ENCODE data around the gene IL31RA. TPM values are rescaled to one million over a fixed set of nuclear protein-coding genes. Genes with fewer than 3 reads are reported as not detected.

IL31RA gene
- total RNA-seq, 1 experiment from 2014 or later = 0.18 TPM

DNA sequence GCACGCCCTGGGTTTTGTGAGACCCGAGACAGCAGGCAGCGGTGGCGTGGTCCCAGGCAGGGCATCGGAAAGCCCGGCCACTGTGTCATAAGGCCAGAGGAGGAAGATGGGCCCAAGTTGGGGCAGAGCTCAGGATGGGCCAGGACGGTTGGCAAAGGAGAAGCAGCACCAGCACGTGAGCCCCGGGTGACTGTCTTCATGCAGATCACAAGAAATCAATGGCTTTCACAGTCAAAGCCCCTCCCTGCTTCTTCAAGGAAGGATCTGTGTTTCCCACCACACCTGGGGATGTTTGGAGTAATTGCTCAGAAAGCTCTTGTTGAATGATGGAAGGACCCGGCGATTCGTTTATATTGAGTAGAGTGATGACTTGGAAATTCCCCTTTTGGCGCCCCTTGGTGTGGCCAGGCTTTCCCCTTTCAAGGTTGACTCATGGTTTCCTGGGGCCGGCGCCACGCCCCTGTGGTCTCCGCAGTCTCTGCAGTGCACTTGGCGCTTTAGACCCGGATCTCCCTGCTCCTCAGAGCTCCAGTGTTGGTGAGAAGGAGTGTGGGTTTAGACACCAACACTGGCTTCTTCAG lies 52.1 kb downstream of the IL31RA start:
- H3K9me3 ChIP-seq (replicated peaks) = no peaks in the 10 kb centered on the region
- no peak for DNase-seq
- H3K27ac ChIP-seq = no peak overlapping the region
- no peaks in the 10 kb centered on the region for H3K36me3 ChIP-seq
- H3K4me3 ChIP-seq = no peak overlapping the region
- H3K27me3 ChIP-seq = no peaks in the 10 kb centered on the region
- no peaks in the 10 kb centered on the region for H3K4me1 ChIP-seq

DNA sequence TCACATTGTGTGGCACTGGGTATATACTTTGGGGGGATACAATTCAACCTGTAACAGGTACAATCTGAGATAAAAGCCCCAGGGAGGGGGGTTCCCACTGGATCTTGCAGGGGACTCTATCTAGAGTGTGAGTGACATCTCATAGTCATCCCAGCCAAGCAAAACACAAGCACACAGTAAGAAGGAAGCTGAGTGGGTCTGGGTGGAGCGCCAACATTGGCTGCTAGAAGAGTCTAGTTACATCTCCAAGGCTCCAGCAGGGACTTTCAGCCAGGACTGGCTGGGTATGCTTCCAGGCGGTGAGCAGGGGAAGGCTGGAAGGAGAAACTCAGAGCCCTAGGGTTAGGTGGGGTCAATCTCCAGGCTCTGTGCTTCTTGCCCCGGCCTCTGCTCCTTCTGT lies 53.0 kb downstream of the IL31RA start:
- no peaks in the 10 kb centered on the region for H3K36me3 ChIP-seq
- no peak for DNase-seq
- H3K4me1 ChIP-seq = no peaks in the 10 kb centered on the region

DNA sequence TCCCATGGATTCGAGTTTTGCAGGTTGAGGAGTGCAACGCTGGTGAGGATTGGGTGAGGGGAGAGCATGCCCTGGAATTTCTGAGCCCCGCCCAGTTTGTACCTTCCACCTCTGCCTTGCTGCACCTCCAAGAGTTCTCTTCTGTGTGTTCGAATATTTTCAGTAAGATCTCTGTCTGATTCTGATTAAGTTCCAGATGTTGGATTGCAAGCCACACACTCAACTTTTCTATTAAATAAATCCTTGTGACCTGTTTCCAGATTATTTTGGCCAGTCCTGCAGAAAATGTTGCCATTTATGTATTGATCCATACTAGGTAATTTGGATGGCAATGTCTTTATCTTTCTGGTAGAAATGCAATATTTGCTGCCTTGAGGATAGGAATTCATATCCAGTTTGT lies 54.1 kb downstream of the IL31RA start:
- Histone ChIP-seq H3K27ac (no peak overlapping the region), H3K27me3 (no peaks in the 10 kb centered on the region), H3K4me1 (no peaks in the 10 kb centered on the region), H3K9me3 (replicated peaks) (no peaks in the 10 kb centered on the region), H3K4me3 (no peak overlapping the region), H3K36me3 (no peaks in the 10 kb centered on the region)
- no peak for DNase-seq

More for the DNA sequence above, 53.0 kb downstream of the IL31RA start:
- Histone ChIP-seq H3K4me3 (no peak overlapping the region), H3K27ac (no peak overlapping the region), H3K9me3 (replicated peaks) (no peaks in the 10 kb centered on the region), H3K27me3 (no peaks in the 10 kb centered on the region)

DNA sequence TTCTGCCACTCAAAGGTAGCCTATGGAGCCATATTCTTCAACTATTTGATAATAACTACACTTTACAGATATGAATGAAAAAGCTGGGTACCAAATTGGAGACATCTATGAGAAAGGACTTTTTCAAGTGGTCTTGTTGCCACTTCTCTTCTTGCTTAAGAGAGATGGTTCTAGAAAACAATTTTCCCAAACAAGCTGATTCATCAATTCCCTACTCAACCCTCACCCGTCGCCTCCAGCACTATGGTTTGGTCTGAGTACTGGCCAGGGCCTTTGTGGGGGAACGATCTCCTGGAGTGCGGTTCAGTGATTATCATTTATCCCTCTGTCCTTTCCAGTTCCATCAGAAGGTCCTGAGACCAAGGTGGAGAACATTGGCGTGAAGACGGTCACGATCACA lies 56.8 kb downstream of the IL31RA start:
- H3K36me3 ChIP-seq = no peaks in the 10 kb centered on the region
- no peaks in the 10 kb centered on the region for H3K4me1 ChIP-seq
- no peaks in the 10 kb centered on the region for H3K27me3 ChIP-seq
- H3K9me3 ChIP-seq (replicated peaks) = no peaks in the 10 kb centered on the region
- no peak for DNase-seq
- no peak overlapping the region for H3K27ac ChIP-seq
- no peak overlapping the region for H3K4me3 ChIP-seq

DNA sequence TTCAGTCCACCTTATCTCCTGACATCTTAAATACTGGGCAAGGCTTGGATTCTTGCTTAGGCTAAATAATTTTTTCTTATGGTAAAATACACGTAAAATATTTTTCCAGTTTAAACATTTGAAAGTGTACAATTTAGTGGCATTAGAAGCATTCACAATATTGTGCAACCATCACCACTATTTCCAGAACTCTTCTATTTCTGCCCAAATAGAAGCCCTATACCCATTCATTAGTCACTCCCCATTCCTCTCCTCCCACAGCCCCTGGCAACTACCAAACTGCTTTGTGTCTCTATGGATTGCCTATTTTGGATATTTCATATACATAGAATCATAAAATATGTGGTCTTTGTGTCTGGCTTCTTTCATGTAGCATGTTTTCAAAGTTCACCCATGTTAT lies 57.6 kb downstream of the IL31RA start:
- Histone ChIP-seq H3K4me3 (no peak overlapping the region), H3K9me3 (replicated peaks) (no peaks in the 10 kb centered on the region), H3K4me1 (no peaks in the 10 kb centered on the region), H3K27me3 (no peaks in the 10 kb centered on the region), H3K27ac (no peak overlapping the region), H3K36me3 (no peaks in the 10 kb centered on the region)
- no peak for DNase-seq

DNA sequence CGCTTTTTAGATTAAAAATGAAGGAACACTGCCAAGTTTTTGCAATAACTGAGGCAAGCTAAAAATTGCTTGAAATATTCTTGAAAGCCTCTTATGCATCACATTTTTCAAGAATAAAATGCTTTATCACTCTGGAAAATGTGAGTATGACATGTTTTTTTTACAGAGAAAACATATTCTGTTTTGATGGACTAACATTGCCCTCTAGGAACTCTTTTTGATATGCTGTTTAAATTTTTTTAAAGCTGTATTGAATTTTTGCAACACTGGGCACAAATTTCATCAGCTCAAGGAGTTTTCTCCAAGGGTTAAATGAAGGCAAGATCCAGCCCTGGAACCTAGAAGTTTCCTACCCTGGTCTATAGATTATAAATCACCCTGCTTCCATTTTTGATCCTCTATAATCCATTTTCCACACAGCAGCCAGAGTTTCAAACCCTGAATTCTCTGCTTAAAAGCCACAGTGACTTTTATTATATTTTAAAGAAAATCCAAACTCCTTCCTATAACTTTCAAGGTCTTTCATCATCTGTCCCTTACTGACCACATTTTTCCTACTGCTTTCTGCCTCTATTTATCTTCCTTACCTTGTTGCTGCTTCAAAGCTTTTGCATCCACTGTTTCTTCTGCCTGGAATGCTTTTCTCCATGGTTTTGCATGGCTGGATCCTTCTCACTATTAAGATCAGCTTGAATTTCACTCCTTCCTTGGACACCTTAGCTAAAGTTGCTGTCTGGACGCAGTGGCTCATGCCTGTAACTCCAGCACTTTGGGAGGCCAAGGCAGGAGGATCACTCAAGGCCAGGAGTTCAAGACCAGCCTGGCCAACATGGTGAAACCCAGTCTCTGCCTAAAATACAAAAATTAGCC lies 60.9 kb downstream of the IL31RA start:
- no peaks in the 10 kb centered on the region for H3K27me3 ChIP-seq
- no peaks in the 10 kb centered on the region for H3K9me3 ChIP-seq (replicated peaks)
- H3K4me1 ChIP-seq = no peaks in the 10 kb centered on the region
- no peak overlapping the region for H3K27ac ChIP-seq
- no peak overlapping the region for H3K4me3 ChIP-seq
- no peak for DNase-seq
- H3K36me3 ChIP-seq = no peaks in the 10 kb centered on the region

DNA sequence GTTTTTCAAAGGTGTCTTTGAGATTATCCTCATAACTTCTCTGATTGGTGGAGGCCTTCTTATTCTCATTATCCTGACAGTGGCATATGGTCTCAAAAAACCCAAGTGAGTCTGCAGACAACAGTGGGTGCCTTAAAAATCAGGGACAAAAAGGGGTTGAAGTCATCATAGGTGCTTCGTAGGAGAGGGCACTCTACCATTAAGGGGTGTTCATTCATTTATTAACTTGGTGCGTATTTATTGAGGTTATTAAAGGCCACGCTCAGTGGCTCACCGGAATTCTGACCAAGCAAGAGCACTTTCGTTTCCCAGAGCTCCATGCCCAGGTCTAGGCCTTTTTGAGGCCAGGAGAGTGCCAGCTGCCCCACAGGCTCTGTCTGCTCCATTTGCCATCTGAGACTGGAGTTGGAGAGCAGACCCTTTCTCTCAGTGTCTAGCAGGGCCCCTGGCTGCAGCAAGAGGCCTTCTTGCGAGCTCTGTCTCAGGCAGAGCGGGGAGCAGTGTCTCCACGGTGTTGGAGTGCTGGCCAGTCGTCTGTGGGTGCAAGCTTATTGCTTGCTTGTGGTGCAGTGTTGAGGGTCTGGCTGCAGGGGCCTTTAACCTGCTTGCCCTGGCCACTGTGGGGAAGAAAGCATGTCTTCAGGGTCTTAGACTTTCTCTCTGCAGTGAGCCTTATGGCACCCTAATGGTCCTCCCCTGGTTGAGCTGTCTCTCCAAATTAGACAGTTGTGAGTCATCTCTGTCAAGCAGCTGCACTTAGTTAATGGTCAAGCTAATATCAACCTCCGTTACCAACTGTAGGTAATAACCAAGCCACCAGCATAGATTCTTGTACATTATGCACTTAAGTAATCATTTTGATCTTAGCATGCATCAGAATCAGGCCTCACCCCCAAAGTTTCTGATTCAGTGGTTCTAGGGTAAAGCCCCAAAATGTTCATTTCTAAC lies 62.6 kb downstream of the IL31RA start:
- H3K4me3 ChIP-seq = no peak overlapping the region
- H3K36me3 ChIP-seq = no peaks in the 10 kb centered on the region
- no peaks in the 10 kb centered on the region for H3K27me3 ChIP-seq
- DNase-seq = no peak
- H3K4me1 ChIP-seq = 0 out of 2 replicates have a peak, but pooled peaks cover 3% of the 10 kb centered on the region
- H3K27ac ChIP-seq = no peak overlapping the region
- no peaks in the 10 kb centered on the region for H3K9me3 ChIP-seq (replicated peaks)

DNA sequence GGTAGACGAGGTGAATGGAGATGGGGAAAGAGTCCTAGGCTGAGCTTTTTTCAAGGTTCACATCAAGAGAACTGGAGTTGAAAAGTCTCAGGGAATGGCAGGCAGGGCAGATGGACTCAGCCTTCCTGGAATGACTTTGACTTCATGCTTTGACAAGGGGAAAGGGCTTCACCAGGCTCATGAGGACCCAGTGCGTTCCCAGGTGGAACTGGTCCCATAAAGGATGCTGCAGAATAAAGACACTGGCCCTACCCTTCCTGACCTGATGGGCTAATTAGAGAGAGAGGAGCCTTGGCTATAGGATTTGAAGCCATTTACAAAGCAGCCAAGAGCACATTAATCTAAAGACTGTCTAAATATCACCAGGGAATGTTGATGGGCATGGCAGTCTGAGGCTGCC lies 63.8 kb downstream of the IL31RA start:
- Histone ChIP-seq H3K27me3 (no peaks in the 10 kb centered on the region), H3K36me3 (no peaks in the 10 kb centered on the region), H3K4me3 (no peak overlapping the region), H3K27ac (no peak overlapping the region), H3K4me1 (0 out of 2 replicates have a peak, but pooled peaks cover 3% of the 10 kb centered on the region), H3K9me3 (replicated peaks) (no peaks in the 10 kb centered on the region)
- no peak for DNase-seq

DNA sequence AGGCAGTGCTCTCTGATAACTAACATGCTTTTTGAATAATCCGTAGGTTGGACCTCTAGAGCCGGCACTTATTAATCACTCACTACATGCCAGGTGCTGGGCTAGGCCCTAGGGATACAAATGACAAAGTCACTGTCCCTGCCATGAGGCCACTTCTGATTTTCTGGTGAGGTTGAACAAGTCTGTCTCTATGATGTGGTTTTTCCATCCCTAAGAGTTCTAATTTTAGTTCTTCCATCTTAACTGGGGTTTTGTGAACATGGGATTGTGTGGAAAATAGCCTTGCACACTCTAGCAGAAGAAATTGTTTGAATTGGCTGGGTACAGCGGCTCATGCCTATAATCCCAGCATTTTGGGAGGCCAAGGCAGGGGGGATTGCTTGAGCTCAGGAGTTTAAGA lies 64.6 kb downstream of the IL31RA start:
- no peak overlapping the region for H3K27ac ChIP-seq
- no peaks in the 10 kb centered on the region for H3K27me3 ChIP-seq
- H3K36me3 ChIP-seq = no peaks in the 10 kb centered on the region
- 0 out of 2 replicates have a peak, but pooled peaks cover 3% of the 10 kb centered on the region for H3K4me1 ChIP-seq
- H3K9me3 ChIP-seq (replicated peaks) = no peaks in the 10 kb centered on the region
- no peak for DNase-seq
- H3K4me3 ChIP-seq = no peak overlapping the region

DNA sequence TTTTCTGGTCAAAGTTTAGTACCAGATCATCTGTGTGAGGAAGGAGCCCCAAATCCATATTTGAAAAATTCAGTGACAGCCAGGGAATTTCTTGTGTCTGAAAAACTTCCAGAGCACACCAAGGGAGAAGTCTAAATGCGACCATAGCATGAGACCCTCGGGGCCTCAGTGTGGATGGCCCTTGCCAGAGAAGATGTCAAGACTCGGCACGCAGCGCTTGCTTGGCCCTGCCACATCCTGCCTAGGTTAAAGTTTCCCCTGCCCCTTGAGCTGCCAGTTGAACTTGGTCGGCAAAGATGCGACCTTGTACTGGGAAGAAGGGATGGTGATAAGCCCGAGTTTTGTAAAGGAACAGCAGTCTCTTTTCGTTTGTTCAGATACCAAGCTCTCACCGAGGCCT lies 65.8 kb downstream of the IL31RA start:
- Histone ChIP-seq H3K4me3 (no peak overlapping the region), H3K27ac (no peak overlapping the region), H3K36me3 (no peaks in the 10 kb centered on the region), H3K9me3 (replicated peaks) (no peaks in the 10 kb centered on the region), H3K4me1 (0 out of 2 replicates have a peak, but pooled peaks cover 3% of the 10 kb centered on the region), H3K27me3 (no peaks in the 10 kb centered on the region)
- DNase-seq = no peak

DNA sequence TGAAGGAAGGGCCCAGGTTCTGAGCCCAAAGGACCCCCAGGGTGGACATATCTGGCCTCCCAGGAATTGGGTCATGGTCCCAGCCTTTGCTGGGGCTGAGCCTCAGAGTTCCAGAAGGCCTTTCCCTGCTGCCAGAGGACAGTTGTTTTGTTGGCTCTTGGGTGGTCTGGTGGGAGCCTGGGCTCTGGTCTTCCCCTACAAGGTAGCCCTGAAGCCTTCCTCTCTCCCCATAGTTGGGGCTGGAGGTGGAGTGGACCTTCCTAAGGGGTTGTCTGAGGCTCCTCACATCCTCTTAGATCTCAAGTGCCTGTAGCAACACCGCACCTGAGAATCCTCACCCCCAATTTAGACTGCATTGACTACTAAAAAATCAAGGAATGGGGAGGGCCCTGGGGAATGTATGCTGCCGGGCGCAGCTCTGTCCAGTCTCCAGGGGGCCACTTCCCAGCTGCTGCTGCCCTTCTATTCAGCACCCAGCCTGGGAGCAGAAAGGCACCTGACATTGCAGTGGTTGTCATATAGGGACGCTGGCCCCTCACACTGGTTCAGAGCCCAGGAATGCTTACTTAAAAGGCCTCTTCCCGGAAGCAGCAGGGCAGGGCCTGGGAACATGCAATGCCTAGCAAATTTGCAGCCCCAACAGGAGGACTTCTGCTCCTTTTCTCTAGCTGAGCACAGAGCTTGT lies 66.4 kb downstream of the IL31RA start:
- Histone ChIP-seq H3K4me3 (no peak overlapping the region), H3K27me3 (no peaks in the 10 kb centered on the region), H3K27ac (no peak overlapping the region), H3K36me3 (no peaks in the 10 kb centered on the region), H3K9me3 (replicated peaks) (no peaks in the 10 kb centered on the region), H3K4me1 (0 out of 2 replicates have a peak, but pooled peaks cover 3% of the 10 kb centered on the region)
- peak; percentile 42 to 51 for DNase-seq

DNA sequence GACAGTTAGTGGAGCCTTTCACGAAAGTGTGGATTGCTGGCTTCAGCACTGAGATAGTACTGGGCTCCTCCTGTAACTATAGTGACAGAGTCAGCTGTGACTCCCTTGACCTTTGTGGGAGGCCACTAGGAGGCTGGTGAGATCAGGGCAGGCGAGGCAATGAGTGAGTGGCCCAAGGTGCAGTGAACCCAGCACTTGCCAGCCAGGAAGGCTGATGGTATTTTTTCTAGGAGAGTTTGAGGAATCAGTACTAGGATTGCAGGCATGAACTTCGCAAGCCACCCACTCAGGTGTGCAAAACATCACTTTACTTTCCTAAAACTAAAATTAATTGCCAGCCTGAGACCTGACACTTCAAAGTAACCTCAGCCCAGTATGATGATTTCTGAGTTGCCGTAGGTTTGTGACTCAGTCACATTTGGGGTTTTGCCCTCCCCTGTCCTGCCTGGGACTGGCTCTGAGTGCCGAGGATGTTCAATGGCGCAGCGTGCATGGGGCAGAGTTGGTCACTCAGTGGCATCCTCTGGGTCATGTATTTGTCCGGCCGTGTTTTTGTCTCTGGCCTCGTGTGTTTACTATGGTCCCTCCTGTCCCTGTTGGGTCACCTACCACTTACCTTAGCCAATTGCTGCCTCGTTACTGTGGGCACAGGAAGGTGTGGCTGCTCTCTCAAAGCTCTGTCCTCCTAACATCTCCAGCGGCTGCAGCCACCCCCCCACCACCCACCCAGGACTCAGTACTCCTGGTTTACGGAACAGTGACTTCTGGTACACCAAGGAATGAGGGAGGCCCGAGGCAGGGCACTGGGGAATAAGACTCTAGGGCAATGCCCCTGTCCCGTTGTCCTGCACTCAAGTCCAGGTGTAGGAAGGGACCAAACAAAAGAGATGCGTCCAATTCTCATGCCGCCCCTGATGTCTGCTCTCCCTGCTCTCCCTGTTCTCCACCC lies 67.2 kb downstream of the IL31RA start:
- DNase-seq = no peak
- 0 out of 2 replicates have a peak, but pooled peaks cover 3% of the 10 kb centered on the region for H3K4me1 ChIP-seq
- H3K4me3 ChIP-seq = no peak overlapping the region
- H3K36me3 ChIP-seq = no peaks in the 10 kb centered on the region
- no peaks in the 10 kb centered on the region for H3K9me3 ChIP-seq (replicated peaks)
- H3K27me3 ChIP-seq = no peaks in the 10 kb centered on the region
- H3K27ac ChIP-seq = no peak overlapping the region

DNA sequence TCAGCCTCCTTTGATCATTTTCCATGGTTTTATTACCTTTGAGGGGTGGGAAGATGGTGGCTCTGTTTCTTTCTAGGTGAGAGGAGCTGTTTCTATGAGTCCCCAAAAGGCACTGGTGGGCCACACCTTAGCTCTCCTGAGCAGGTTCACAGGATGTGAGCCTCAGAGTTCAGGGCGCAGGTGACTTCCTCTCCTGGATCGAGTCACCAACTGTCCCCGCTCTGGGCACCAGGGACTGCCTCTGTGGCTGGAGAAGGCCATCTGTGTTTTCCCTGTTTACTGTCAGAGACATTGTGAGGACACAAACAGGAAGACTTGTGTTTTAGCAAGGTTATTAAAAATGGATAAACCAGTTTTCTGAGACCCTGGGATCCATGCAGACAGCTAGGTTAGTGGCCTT lies 68.5 kb downstream of the IL31RA start:
- Histone ChIP-seq H3K9me3 (replicated peaks) (no peaks in the 10 kb centered on the region), H3K27me3 (no peaks in the 10 kb centered on the region), H3K36me3 (no peaks in the 10 kb centered on the region), H3K27ac (no peak overlapping the region), H3K4me1 (0 out of 2 replicates have a peak, but pooled peaks cover 3% of the 10 kb centered on the region), H3K4me3 (no peak overlapping the region)
- DNase-seq = no peak
